ENCODE measurements around the gene MRAS.

The MRAS gene

GRCh38 chr3:138338811-138339210, 9.6 kb upstream of the MRAS start:
- Histone ChIP-seq H3K27ac (no peak overlapping the region), H3K9me3 (no peaks in the 10 kb centered on the region), H3K4me1 (ENCODE audit: control insufficient read depth in 1 of 2, insufficient read depth in 1 of 2, low read depth in 1 of 2, low read length in 1 of 2) (no peaks in the 10 kb centered on the region), H3K4me3 (ENCODE audit: low read depth in 1 of 2, low read length in 1 of 2) (no peak overlapping the region), H3K27me3 (peaks cover 23% of the 10 kb centered on the region), H3K36me3 (no peaks in the 10 kb centered on the region)
- TF ChIP-seq CTCF (IDR thresholded peaks at IDR 0.05) = no peak

- Histone ChIP-seq H3K4me1 (ENCODE audit: control insufficient read depth in 1 of 2, insufficient read depth in 1 of 2, low read depth in 1 of 2, low read length in 1 of 2) (no peaks in the 10 kb centered on the region), H3K4me3 (ENCODE audit: low read depth in 1 of 2, low read length in 1 of 2) (no peak overlapping the region)
These were observed 7.9 kb upstream of the MRAS start for GRCh38 chr3:138340511-138340910.

GRCh38 chr3:138344754-138345153, 3.6 kb upstream of the MRAS start:
- Histone ChIP-seq H3K9me3 (no peaks in the 10 kb centered on the region), H3K4me1 (ENCODE audit: control insufficient read depth in 1 of 2, insufficient read depth in 1 of 2, low read depth in 1 of 2, low read length in 1 of 2) (peaks cover 15% of the 10 kb centered on the region in 2 experiments), H3K36me3 (no peaks in the 10 kb centered on the region), H3K27ac (no peak overlapping the region), H3K27me3 (peaks cover 50% of the 10 kb centered on the region), H3K4me3 (ENCODE audit: low read depth in 1 of 2, low read length in 1 of 2) (no peak overlapping the region)
- TF ChIP-seq CTCF (IDR thresholded peaks at IDR 0.05) = no peak

More at GRCh38 chr3:138340511-138340910, 7.9 kb upstream of the MRAS start:
- TF ChIP-seq CTCF (IDR thresholded peaks at IDR 0.05) = no peak
- no peak overlapping the region for H3K27ac ChIP-seq
- no peaks in the 10 kb centered on the region for H3K36me3 ChIP-seq
- peaks cover 14% of the 10 kb centered on the region for H3K27me3 ChIP-seq
- no peaks in the 10 kb centered on the region for H3K9me3 ChIP-seq

- no peak for TF ChIP-seq CTCF (IDR thresholded peaks at IDR 0.05)
- no peaks in the 10 kb centered on the region for H3K36me3 ChIP-seq
- H3K4me1 ChIP-seq (ENCODE audit: control insufficient read depth in 1 of 2, insufficient read depth in 1 of 2, low read depth in 1 of 2, low read length in 1 of 2) = peaks cover 15% of the 10 kb centered on the region in 2 experiments
- H3K27ac ChIP-seq = no peak overlapping the region
- no peaks in the 10 kb centered on the region for H3K9me3 ChIP-seq
- H3K4me3 ChIP-seq (ENCODE audit: low read depth in 1 of 2, low read length in 1 of 2) = peak overlapping the region; percentile 46 to 49
- peaks cover 84% of the 10 kb centered on the region for H3K27me3 ChIP-seq
These were observed 668 bp downstream of the MRAS start for GRCh38 chr3:138348754-138349739.

- Histone ChIP-seq H3K4me1 (ENCODE audit: control insufficient read depth in 1 of 2, insufficient read depth in 1 of 2, low read depth in 1 of 2, low read length in 1 of 2) (peaks cover 15% of the 10 kb centered on the region in 2 experiments), H3K36me3 (no peaks in the 10 kb centered on the region), H3K27ac (no peak overlapping the region), H3K27me3 (peaks cover 81% of the 10 kb centered on the region), H3K4me3 (ENCODE audit: low read depth in 1 of 2, low read length in 1 of 2) (no peak overlapping the region), H3K9me3 (no peaks in the 10 kb centered on the region)
- no peak for TF ChIP-seq CTCF (IDR thresholded peaks at IDR 0.05)
These were observed 1.7 kb downstream of the MRAS start for GRCh38 chr3:138349926-138350665.
